Spleen (tissue), 11 donors: ENCODE measurements around the gene HOXA5. TPM values are rescaled to one million over a fixed set of nuclear protein-coding genes. Genes with fewer than 3 reads are reported as not detected.

Source experiments
- DNase-seq: peaks from one replicate; pipeline ENCODE4 v3.0.0-alpha.2; 2020
- H3K27ac ChIP-seq, 8 donors: fragments of 200-600 bp; sonication (generic) in 7 of 8; 1 replicate in 4 of 8; 2 replicates in 4 of 8; pipeline versions ENCODE4 v1.5.0 to v1.8.0; 2016 to 2021; ENCODE audit warnings: inconsistent platforms in 4 of 8, mild to moderate bottlenecking in 4 of 8, moderate library complexity in 1 of 8
- H3K27me3 ChIP-seq, 7 donors: fragments of 200-600 bp; sonication (generic) in 6 of 7; replicated peaks in 1 of 7; 1 replicate in 4 of 7; 2 replicates in 3 of 7; pipeline versions ENCODE4 v1.5.0 to v1.8.0; 2016 to 2021; ENCODE audit warnings: inconsistent platforms in 3 of 7, mild to moderate bottlenecking in 1 of 7
- H3K36me3 ChIP-seq, 6 donors: fragments of 200-600 bp; sonication (generic) in 5 of 6; 1 replicate in 4 of 6; 2 replicates in 2 of 6; pipeline versions ENCODE4 v1.5.0 to v1.8.0; 2016 to 2021; ENCODE audit warnings: inconsistent platforms in 2 of 6
- H3K4me1 ChIP-seq, 6 donors: fragments of 200-600 bp; sonication (generic) in 5 of 6; 1 replicate in 3 of 6; 2 replicates in 3 of 6; pipeline versions ENCODE4 v1.5.0 to v1.8.0; 2016 to 2021; ENCODE audit warnings: inconsistent platforms in 3 of 6
- H3K4me3 ChIP-seq, 8 donors: fragments of 200-600 bp; sonication (generic) in 7 of 8; 1 replicate in 4 of 8; 2 replicates in 4 of 8; pipeline versions ENCODE4 v1.5.0 to v1.8.0; 2016 to 2021; ENCODE audit warnings: inconsistent platforms in 4 of 8, mild to moderate bottlenecking in 4 of 8, moderate library complexity in 2 of 8
- H3K9me3 ChIP-seq, 8 donors: fragments of 200-600 bp; sonication (generic) in 7 of 8; 1 replicate in 4 of 8; 2 replicates in 4 of 8; pipeline versions ENCODE4 v1.5.0 to v1.8.0; 2016 to 2021; ENCODE audit warnings: inconsistent platforms in 4 of 8
- POLR2A ChIP-seq, 3 donors: fragments of 450-650 bp; IDR thresholded peaks; one replicate each; pipeline ENCODE4 v1.5.1; 2017; ENCODE audit warnings: antibody characterized with exemption in 3 of 3, mild to moderate bottlenecking in 1 of 3
- POLR2AphosphoS5 ChIP-seq, 3 donors: sonication (generic); formaldehyde crosslinking; IDR thresholded peaks; one replicate each; pipeline ENCODE4 v1.5.1; 2017; ENCODE audit warnings: antibody characterized with exemption in 3 of 3
- WGBS, 5 donors: extraction: QIAGEN DNeasy Blood & Tissue Kit in 3 of 5; methylation state at CpG; one replicate each; pipeline versions ENCODE4 v1.1.5 to v1.1.7; 2013 to 2018; 5-methylcytosine and 5-hydroxymethylcytosine counted together
- intact Hi-C: fragments of 100-400 bp; cut with DNase I; formaldehyde crosslinking; loops from one replicate; pipeline ENCODE4 v1.15.0; 2023; ENCODE audit warnings: low total_unique reads
- polyA plus RNA-seq, 3 donors: library from polyadenylated mRNA; stranded (reverse); fragments of 200-250 nt; gene quantifications; one replicate each; pipeline ENCODE4 v1.2.1, GENCODE V29; 2013
- total RNA-seq, 7 donors: library from RNA; depleted of rRNA in 3 of 7; stranded (reverse); fragments of >200 nt in 3 of 7; fragmentation: NEBNext Ultra II Directional in 4 of 7; extraction: Animal tissue kit (Norgen Biotek cat#: 25700) in 4 of 7; gene quantifications; one replicate each; pipeline versions ENCODE4 v1.1.0 to v1.2.1, GENCODE V29; 2016 to 2021
- TF ChIP-seq, protein P1 (sequence below), 11 experiments: fragments of 200-600 bp in 7 of 11; fragments of 450-650 bp in 4 of 11; sonication (generic) in 4 of 11; IDR thresholded peaks in 8 of 11; conservative IDR thresholded peaks in 3 of 11; 1 replicate in 7 of 11; 2 replicates in 4 of 11; pipeline versions ENCODE4 v1.4.0 to v1.8.0; 2016 to 2021; ENCODE audit warnings: antibody characterized with exemption in 11 of 11, inconsistent platforms in 4 of 11, mild to moderate bottlenecking in 1 of 11
- donor health status: healthy with polysubstance abuse.
- donor health status: DM: no; HTN: no; CAD: no; lungs with moderate emphysema.
- donor health status: DM: no; HTN: no; CAD: no.
- donor health status: Bipolar disorder and iron deficiency.
- donor health status: healthy.
- donor health status: DM: no; HTN: no; CAD: no.
- donor health status: DM: yes; HTN: yes; CAD: no.

HOXA5 gene
- total and polyA plus RNA-seq, 10 donors: 1.6 to 9.3 (median 3.3) TPM

DNA sequence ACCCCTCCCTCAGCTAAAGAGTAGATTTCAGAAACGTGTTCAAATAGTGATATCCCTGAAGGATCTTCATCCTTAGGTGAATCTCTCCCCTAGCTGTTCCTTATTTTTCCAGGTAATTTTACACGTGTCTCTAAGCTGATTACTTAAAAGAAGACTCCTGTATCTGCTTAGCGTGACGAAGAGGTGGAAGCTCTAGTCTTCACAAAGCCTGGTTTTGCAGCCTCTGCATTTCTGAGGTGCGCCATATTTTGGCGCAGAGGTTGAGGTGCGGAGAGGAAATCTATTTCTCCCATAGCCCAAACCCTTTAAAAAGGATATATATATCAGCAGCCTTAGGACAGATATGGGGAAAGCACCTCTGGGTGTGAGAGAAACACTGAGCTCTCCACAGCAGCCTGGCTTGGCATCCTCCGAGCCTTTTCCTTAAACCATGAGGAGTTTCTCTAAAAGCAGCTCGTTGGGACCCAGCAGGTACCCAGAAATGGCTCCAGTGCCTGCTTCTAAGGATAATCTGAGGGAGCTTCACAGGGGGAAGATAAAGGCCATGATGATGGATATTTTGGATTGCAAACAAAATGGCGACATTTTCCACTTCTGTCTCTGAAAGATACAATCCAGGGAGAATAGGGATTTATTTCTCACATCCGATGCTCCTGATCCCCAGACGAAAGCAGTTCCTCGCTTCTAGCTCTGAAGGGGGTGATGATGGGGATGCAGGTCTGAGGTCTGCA is 38.0 kb downstream of the HOXA5 start:
- Histone ChIP-seq H3K27me3 (peaks cover 0 to 61% (median 12%) of the 10 kb centered on the region in 7 donors), H3K4me1 (peaks cover 0 to 84% (median 36%) of the 10 kb centered on the region in 6 donors), H3K27ac (peak overlapping the region in 6 of 8 donors; percentile 84 to 93 (median 88)), H3K9me3 (no peaks in the 10 kb centered on the region), H3K4me3 (no peak overlapping the region), H3K36me3 (peaks cover 0 to 12% (median 0%) of the 10 kb centered on the region in 6 donors)
- TF ChIP-seq, protein P1, sequence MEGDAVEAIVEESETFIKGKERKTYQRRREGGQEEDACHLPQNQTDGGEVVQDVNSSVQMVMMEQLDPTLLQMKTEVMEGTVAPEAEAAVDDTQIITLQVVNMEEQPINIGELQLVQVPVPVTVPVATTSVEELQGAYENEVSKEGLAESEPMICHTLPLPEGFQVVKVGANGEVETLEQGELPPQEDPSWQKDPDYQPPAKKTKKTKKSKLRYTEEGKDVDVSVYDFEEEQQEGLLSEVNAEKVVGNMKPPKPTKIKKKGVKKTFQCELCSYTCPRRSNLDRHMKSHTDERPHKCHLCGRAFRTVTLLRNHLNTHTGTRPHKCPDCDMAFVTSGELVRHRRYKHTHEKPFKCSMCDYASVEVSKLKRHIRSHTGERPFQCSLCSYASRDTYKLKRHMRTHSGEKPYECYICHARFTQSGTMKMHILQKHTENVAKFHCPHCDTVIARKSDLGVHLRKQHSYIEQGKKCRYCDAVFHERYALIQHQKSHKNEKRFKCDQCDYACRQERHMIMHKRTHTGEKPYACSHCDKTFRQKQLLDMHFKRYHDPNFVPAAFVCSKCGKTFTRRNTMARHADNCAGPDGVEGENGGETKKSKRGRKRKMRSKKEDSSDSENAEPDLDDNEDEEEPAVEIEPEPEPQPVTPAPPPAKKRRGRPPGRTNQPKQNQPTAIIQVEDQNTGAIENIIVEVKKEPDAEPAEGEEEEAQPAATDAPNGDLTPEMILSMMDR (IDR thresholded peaks at IDR 0.05 in 8 of 11, conservative IDR thresholded peaks at IDR 0.05 in 3 of 11): no peak
- TF ChIP-seq POLR2AphosphoS5 (IDR thresholded peaks at IDR 0.05) (no peak), POLR2A (IDR thresholded peaks at IDR 0.05) (no peak)
- 83 to 90% (median 87%) methylated on average over 13 of the region's 13 CpGs for WGBS, 5 donors
- no peak for DNase-seq
- intact Hi-C loops: no loop called here

DNA sequence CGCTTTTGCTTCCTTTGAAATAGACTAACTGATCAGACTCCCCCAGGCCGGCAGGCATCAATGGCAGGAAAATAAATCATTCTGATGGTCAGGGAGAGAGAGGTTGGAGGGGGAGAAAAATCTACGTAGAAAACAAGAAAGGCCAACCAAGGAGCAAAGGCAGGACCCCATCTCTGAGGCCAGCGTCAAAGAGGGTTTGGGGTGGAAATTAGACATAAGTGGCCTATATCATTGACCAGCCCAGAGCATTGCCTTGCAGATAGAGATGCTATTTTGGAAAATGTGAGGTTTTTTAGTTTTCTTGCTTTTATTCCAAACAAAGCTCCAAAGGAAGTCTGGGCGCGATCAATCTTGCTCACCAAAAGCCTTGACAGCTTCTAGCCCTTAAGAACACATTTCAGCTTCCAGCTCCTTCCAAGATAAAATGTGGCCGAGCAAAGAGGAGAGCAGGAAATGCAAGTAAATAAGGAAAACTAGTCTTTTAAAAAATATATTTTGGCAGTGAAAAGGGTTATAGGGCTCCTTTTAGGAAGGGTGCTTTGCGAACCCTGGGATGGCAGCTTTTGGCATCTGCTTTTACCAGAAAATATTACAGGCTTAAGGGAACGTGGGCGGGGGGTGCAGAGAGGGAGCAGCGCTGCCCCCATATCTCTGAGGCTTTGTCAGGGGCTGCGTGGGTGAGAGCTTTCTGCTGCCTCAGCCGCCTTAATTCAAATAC is 39.0 kb downstream of the HOXA5 start:
- Histone ChIP-seq H3K27me3 (peaks cover 0 to 69% (median 12%) of the 10 kb centered on the region in 7 donors), H3K9me3 (no peaks in the 10 kb centered on the region), H3K4me3 (peak overlapping the region in 2 of 8 donors; percentile 42 to 65), H3K36me3 (peaks cover 0 to 22% (median 0%) of the 10 kb centered on the region in 6 donors), H3K27ac (peak overlapping the region; percentile 35 to 93 (median 78)), H3K4me1 (peaks cover 0 to 87% (median 42%) of the 10 kb centered on the region in 6 donors)
- WGBS, 5 donors: 61 to 76% (median 73%) methylated on average over 13 of the region's 13 CpGs
- intact Hi-C loops: no loop called here
- TF ChIP-seq, protein P1 (IDR thresholded peaks at IDR 0.05 in 8 of 11, conservative IDR thresholded peaks at IDR 0.05 in 3 of 11): no peak
- TF ChIP-seq POLR2A (IDR thresholded peaks at IDR 0.05): no peak
- TF ChIP-seq POLR2AphosphoS5 (IDR thresholded peaks at IDR 0.05): no peak
- no peak for DNase-seq

DNA sequence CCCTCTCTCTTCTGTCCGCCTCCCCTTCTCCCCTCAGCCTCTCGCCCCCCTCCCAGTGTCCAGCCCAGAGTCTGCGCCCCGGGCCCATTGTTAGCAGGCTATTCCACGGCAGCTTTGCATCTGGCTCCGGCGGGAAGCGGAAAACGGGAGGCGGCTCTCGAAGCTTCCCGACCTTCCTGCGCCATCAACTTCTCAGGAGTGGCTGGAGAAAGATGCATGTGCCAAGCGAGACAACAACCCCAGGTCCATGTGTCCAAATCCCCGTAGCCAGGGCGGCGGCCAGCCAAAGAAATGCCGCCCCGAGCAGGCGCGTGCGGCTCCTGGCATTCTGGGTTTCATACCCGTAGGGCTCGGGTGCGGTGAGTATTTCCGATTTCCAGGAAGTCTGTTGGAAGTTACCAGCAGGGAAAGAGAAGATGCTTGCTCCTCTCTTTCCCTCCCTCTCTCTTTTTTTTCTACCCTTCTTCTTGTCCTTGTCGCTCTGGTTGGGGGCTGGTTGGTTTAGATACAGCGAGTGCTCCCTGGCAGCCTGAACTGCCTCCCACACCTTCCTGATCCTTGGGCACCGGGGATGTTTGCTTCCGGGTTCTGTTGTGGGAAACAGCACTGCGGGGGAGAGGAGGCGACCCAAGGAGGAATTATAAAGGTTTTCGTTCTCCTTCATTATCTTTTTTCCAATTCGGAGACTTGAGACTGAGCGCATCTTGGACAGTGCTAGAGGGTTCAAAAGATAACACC is 39.8 kb downstream of the HOXA5 start:
- intact Hi-C loops: no loop called here

More for the DNA sequence above, 39.8 kb downstream of the HOXA5 start:
- peak overlapping the region; percentile 35 to 93 (median 78) for H3K27ac ChIP-seq
- 37 to 43% (median 41%) methylated on average over 35 of the region's 35 CpGs for WGBS, 5 donors
- peaks cover 0 to 29% (median 0%) of the 10 kb centered on the region in 6 donors for H3K36me3 ChIP-seq
- H3K9me3 ChIP-seq: no peaks in the 10 kb centered on the region
- peak overlapping the region in 7 of 8 donors; percentile 10 to 65 (median 29) for H3K4me3 ChIP-seq
- TF ChIP-seq POLR2AphosphoS5 (IDR thresholded peaks at IDR 0.05) (peak in 2 of 3 donors; percentile 51 to 57), POLR2A (IDR thresholded peaks at IDR 0.05) (no peak)
- no peak for DNase-seq
- peaks cover 7 to 88% (median 45%) of the 10 kb centered on the region in 6 donors for H3K4me1 ChIP-seq
- H3K27me3 ChIP-seq: peaks cover 0 to 77% (median 12%) of the 10 kb centered on the region in 7 donors
